ENCODE results near the gene PTPN13. TPM values are rescaled to one million over a fixed set of nuclear protein-coding genes. Genes with fewer than 3 reads are reported as not detected.

Gene PTPN13
- total RNA-seq, 1 donor, result 70.2 TPM

DNA sequence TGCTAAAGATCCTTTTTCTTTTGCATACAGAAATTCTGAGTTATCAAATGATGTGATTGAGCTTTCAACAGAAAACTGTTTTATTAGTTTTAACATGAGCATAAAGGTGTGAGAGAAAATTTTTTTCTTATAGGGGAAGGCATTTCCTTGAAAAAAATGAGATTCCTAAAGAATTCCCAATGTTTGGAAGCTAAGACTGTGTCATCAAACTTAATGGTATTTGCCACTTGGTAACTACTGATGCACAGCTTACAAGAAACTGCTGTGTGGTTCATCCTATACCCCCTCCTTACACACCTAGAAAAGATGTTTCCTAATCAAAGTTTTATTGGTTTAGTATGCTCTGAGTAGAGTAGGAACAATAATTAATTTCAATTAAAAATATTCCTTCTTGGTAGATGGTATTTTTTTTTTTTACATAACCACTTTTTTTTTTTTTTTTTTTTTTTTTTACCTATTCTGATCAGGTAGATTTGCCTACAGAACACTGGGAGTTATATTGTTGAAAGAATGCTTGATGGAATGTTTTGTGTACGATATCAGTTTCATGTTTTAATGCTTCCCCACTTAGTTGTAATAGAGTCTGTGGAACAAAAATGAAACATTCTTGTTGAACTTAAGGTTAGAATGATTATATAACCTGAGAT is 6.0 kb downstream of the PTPN13 start:
- peaks cover 18% of the 10 kb centered on the region for H3K4me1 ChIP-seq (ENCODE audit: insufficient read depth, low read length)
- TF ChIP-seq, protein P1, sequence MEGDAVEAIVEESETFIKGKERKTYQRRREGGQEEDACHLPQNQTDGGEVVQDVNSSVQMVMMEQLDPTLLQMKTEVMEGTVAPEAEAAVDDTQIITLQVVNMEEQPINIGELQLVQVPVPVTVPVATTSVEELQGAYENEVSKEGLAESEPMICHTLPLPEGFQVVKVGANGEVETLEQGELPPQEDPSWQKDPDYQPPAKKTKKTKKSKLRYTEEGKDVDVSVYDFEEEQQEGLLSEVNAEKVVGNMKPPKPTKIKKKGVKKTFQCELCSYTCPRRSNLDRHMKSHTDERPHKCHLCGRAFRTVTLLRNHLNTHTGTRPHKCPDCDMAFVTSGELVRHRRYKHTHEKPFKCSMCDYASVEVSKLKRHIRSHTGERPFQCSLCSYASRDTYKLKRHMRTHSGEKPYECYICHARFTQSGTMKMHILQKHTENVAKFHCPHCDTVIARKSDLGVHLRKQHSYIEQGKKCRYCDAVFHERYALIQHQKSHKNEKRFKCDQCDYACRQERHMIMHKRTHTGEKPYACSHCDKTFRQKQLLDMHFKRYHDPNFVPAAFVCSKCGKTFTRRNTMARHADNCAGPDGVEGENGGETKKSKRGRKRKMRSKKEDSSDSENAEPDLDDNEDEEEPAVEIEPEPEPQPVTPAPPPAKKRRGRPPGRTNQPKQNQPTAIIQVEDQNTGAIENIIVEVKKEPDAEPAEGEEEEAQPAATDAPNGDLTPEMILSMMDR (IDR thresholded peaks at IDR 0.05; ENCODE audit: extremely low read depth, low read depth, low read length), result no peak
- no peak overlapping the region for H2AFZ ChIP-seq (ENCODE audit: low read length)
- no peaks in the 10 kb centered on the region for H3K36me3 ChIP-seq (ENCODE audit: insufficient read depth, low read length)
- H3K4me2 ChIP-seq (ENCODE audit: insufficient read depth, low read length), result no peak overlapping the region
- no peak overlapping the region for H3K4me3 ChIP-seq (ENCODE audit: insufficient read depth, low read length)
- H3K27ac ChIP-seq (ENCODE audit: low read depth, low read length), result no peak overlapping the region
- no peaks in the 10 kb centered on the region for H4K20me1 ChIP-seq (ENCODE audit: insufficient read depth, low read length)
- no peaks in the 10 kb centered on the region for H3K27me3 ChIP-seq (ENCODE audit: insufficient read depth, low read length)
- peaks cover 65% of the 10 kb centered on the region for H3K79me2 ChIP-seq (ENCODE audit: insufficient read depth, low read length)
- no peak for DNase-seq (ENCODE audit: insufficient read length, low spot score, missing footprints)
- H3K9me3 ChIP-seq (ENCODE audit: low read depth, low read length), result no peaks in the 10 kb centered on the region

DNA sequence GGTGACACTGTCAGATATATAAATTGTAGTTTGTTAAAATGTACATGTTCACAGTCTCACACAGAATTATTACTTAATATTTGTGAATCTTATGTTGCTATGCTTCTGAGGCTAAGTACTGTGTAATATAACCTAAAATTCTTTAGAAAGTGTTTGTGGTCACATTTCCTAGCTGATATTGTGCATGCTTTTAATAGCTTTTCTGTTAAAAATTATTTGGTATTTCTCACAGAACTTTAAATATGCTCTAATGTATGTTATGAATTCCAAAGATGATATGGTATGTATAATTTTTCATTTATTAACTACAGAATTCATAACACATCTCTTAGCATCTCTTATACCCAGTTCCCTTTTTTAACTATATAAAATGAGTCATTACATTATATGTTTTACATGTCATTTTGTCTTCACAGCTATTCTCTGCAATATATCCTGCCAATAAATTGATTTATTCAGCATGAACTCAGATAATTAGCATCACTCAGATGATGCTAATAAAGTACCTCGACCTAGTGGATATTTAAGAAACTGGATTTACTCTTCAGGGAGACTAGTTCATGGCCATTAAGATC is 9.3 kb downstream of the PTPN13 start:
- no peak overlapping the region for H3K4me3 ChIP-seq (ENCODE audit: insufficient read depth, low read length)
- TF ChIP-seq, protein P1 (IDR thresholded peaks at IDR 0.05; ENCODE audit: extremely low read depth, low read depth, low read length), result no peak
- no peaks in the 10 kb centered on the region for H4K20me1 ChIP-seq (ENCODE audit: insufficient read depth, low read length)
- H3K4me2 ChIP-seq (ENCODE audit: insufficient read depth, low read length), result no peak overlapping the region
- DNase-seq (ENCODE audit: insufficient read length, low spot score, missing footprints), result no peak
- H3K4me1 ChIP-seq (ENCODE audit: insufficient read depth, low read length), result no peaks in the 10 kb centered on the region
- H2AFZ ChIP-seq (ENCODE audit: low read length), result no peak overlapping the region
- no peaks in the 10 kb centered on the region for H3K36me3 ChIP-seq (ENCODE audit: insufficient read depth, low read length)
- H3K9me3 ChIP-seq (ENCODE audit: low read depth, low read length), result no peaks in the 10 kb centered on the region
- peaks cover 46% of the 10 kb centered on the region for H3K79me2 ChIP-seq (ENCODE audit: insufficient read depth, low read length)
- no peaks in the 10 kb centered on the region for H3K27me3 ChIP-seq (ENCODE audit: insufficient read depth, low read length)
- no peak overlapping the region for H3K27ac ChIP-seq (ENCODE audit: low read depth, low read length)

DNA sequence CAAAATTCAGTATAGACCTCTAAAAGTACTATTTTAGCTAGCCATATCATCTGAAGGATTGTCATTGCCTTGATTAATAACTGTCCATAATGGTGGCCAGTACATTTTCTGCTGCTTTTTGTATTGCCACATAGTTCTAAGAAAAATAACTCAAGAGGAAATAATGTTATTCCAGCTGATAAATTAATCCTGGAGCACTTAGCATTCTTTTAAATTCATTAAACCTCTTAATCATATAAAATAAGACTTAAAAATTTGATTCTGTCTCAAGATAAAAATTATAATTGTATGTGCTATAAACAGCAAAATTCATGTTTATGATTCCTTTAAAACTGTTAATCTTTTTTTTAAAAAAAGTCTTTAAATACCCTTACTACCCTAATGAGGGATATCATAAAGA is 12.7 kb downstream of the PTPN13 start:
- Histone ChIP-seq H3K9me3 (ENCODE audit: low read depth, low read length) (no peaks in the 10 kb centered on the region), H4K20me1 (ENCODE audit: insufficient read depth, low read length) (no peaks in the 10 kb centered on the region), H3K4me3 (ENCODE audit: insufficient read depth, low read length) (no peak overlapping the region), H3K36me3 (ENCODE audit: insufficient read depth, low read length) (no peaks in the 10 kb centered on the region), H3K4me2 (ENCODE audit: insufficient read depth, low read length) (no peak overlapping the region), H3K27ac (ENCODE audit: low read depth, low read length) (no peak overlapping the region), H3K79me2 (ENCODE audit: insufficient read depth, low read length) (peaks cover 25% of the 10 kb centered on the region), H3K4me1 (ENCODE audit: insufficient read depth, low read length) (no peaks in the 10 kb centered on the region), H2AFZ (ENCODE audit: low read length) (no peak overlapping the region), H3K27me3 (ENCODE audit: insufficient read depth, low read length) (no peaks in the 10 kb centered on the region)
- DNase-seq (ENCODE audit: insufficient read length, low spot score, missing footprints), result no peak
- TF ChIP-seq, protein P1 (IDR thresholded peaks at IDR 0.05; ENCODE audit: extremely low read depth, low read depth, low read length), result no peak

DNA sequence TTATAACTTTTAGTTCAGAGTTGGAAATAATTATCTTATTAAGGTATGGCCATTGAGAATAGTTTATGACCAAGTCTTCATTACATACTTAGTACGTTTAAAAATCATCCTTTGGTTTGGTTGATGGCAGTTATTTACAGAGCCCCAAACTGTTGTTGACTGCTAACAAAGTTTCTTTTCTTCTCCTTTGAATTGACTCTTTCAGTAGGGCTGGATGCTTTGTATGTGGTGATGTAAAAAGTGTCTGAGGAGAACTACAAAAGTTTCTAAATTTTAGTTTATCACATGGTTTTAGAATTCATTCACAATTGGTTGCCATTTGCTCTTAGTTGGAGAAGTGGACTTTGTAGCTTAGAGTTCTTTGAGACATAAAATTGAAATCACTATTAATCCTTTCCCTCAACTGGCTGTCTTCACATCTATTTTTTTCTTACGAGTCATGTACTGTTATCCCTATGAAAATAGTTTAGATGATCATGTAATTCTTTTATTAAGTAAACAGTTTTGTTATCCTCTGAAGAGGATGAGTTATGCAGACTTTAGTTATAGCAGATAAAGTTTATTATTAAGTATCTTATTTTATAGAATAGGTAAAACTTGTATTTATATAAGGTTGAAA is 14.8 kb downstream of the PTPN13 start:
- no peaks in the 10 kb centered on the region for H3K9me3 ChIP-seq (ENCODE audit: low read depth, low read length)
- no peaks in the 10 kb centered on the region for H3K36me3 ChIP-seq (ENCODE audit: insufficient read depth, low read length)
- no peaks in the 10 kb centered on the region for H3K4me1 ChIP-seq (ENCODE audit: insufficient read depth, low read length)
- no peaks in the 10 kb centered on the region for H3K27me3 ChIP-seq (ENCODE audit: insufficient read depth, low read length)
- no peak overlapping the region for H2AFZ ChIP-seq (ENCODE audit: low read length)
- H4K20me1 ChIP-seq (ENCODE audit: insufficient read depth, low read length), result no peaks in the 10 kb centered on the region
- no peak overlapping the region for H3K4me2 ChIP-seq (ENCODE audit: insufficient read depth, low read length)
- no peak for DNase-seq (ENCODE audit: insufficient read length, low spot score, missing footprints)
- TF ChIP-seq, protein P1 (IDR thresholded peaks at IDR 0.05; ENCODE audit: extremely low read depth, low read depth, low read length), result no peak
- H3K27ac ChIP-seq (ENCODE audit: low read depth, low read length), result no peak overlapping the region
- no peak overlapping the region for H3K4me3 ChIP-seq (ENCODE audit: insufficient read depth, low read length)
- H3K79me2 ChIP-seq (ENCODE audit: insufficient read depth, low read length), result peaks cover 18% of the 10 kb centered on the region

Data from osteoblast (primary cell).